ENCODE results near the gene CDK17.
"Not testable (repeated sequence)": the region's sequence is repeated elsewhere in the genome, so short reads cannot be mapped to it uniquely, and the experiment has no call there.

CDK17 gene

GRCh38 chr12:96350982-96351381 lies 49.3 kb downstream of the CDK17 start:
- DNase-seq = no peak

DNA sequence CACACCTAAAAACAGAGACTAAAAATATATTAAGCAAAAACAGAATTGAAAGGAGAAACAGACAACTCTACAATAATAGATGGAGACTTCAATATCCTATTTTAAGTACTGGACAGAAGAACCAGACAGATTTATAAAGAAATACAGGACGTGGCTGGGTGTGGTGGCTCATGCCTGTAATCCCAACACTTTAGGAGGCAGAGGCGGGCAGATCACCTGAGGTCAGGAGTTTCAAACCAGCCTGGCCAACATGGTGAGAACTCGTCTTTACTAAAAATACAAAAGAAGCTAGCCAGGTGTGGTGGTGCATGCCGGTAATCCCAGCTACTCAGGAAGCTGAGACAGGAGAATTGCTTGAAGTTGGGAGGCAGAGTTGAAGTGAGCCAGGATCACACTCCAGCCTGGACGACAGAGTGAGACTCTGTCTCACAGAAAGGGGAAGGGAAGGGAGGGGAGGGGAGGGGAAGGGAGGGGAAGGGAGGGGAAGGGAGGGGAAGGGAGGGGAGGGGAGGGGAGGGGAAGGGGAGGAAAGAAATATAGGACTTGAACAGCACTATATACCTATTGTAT lies 53.0 kb downstream of the CDK17 start:
- DNase-seq = no peak

DNA sequence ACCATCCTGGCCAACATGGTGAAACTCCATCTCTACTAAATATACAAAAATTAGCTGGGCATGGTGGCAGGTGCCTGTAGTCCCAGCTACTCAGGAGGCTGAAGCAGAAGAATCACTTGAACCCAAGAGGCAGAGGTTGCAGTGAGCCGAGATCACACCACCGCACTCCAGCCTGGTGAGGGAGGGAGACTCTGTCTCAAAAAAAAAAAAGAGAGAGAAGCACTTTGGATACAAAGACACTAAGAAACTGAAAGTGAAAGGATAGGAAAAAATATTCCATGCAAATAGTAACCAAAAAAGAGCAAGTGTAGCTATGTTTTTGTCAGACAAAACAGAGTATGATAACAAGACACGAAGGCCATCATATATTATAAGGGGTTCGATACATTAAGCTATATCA lies 53.5 kb downstream of the CDK17 start:
- not testable (repeated sequence) for DNase-seq

GRCh38 chr12:96344124-96344695 lies 56.0 kb downstream of the CDK17 start:
- DNase-seq = no peak

DNA sequence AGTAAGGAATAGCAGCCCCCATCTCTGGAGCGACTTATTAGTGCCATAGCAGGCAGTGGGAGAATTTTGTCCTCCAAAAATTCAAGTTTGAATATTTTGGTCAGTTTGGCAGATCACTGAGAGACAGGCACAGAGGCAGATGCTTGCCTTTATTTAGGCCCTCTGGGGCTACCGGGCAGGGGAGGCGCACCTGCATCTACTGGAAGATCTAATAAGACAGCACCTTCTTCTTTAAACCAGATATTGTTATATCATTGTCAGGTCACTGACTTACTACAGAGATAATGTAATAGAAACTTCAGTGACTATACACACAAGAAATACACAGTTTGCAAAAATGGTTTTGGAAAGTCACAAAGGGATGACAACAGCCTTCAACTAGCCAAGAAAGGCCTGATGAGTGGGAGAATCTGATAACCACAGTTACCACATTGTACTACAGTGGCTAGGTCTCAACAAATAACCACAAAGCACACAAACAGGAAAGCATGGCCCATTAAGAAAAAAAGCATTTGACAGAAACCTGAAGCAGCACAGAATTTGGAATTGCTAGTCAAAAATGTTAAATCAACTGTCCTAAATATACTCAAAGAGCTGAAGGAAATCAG lies 56.8 kb downstream of the CDK17 start:
- no peak for DNase-seq

DNA sequence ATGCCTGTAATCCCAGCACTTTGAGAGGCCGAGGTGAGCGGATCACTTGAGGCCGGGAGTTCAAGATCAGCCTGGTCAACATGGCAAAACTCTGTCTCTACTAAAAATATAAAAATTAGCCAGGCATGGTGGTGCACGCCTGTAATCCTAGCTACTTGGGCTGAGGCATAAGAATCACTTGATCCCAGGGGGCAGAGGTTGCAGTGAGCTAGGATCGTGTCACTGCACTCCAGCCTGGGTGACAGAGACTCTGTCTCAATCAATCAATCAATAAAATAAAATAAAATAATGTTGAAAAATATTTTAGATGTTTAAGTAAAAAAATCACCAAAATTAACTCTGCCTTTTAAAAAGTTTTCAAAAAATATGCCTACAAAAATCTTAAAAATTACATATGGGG lies 60.6 kb downstream of the CDK17 start:
- not testable (repeated sequence) for DNase-seq

GRCh38 chr12:96338852-96339471 lies 61.3 kb downstream of the CDK17 start:
- DNase-seq = no peak

GRCh38 chr12:96337953-96338352 lies 62.3 kb downstream of the CDK17 start:
- no peak for DNase-seq

DNA sequence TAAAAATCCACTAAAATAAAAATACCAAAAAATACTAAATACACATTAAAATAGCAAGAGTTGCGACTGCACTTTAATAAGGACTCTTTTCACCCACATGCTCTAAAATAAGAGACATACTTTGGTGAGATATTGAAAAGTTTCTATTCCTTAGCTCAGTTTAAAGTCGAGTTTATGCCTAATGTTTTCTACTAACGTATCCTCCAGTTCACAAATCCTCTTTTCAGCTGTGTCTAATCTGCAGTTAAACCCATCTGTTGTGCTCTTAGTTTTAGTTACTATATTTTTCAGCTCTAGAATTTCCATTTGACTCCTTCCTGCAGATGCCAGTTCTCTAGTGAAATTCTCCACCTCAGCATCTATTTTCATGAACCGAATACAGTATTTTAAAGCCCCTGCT lies 63.8 kb downstream of the CDK17 start:
- no peak for DNase-seq

GRCh38 chr12:96335270-96335669 lies 65.0 kb downstream of the CDK17 start:
- DNase-seq = no peak

DNA sequence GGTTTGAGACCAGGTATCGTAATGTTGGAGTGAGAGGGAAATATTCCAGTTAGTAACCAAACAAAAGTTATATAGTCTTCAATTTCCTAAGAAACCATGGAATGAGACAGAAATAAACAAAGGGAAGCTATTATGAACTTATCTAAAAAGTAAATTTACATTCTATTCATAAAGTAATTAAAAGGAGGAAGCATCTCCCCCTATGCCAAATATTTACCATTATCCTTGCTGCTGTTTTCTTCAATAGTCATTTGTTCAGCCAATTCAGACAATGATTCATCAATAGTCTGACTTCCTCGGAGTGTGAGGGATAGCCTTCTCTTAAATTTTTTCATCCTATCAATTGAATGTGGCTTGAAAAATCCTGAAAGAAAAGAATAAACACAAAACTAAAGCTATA lies 65.7 kb downstream of the CDK17 start:
- DNase-seq = no peak

- DNase-seq = no peak
Observed at GRCh38 chr12:96329545-96329944, 70.7 kb downstream of the CDK17 start.

GRCh38 chr12:96329018-96329417 lies 71.2 kb downstream of the CDK17 start:
- DNase-seq = no peak

DNA sequence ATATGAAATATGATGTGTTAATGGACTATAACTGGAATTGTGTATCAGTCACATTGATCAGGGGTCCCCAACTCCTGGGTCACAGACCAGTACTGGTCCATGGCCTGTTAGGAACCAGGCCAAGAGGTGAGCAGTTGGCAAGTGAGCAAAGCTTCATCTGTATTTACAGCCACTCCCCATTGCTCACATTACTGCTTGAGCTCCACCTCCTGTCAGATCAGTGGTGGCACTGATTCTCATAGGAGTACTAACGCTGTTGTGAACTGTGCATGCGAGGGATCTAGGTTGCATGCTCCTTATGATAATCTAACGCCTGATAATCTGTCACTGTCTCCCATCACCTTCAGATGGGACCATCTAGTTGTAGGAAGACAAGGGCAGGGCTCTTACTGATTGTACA lies 72.3 kb downstream of the CDK17 start:
- DNase-seq = no peak

DNA sequence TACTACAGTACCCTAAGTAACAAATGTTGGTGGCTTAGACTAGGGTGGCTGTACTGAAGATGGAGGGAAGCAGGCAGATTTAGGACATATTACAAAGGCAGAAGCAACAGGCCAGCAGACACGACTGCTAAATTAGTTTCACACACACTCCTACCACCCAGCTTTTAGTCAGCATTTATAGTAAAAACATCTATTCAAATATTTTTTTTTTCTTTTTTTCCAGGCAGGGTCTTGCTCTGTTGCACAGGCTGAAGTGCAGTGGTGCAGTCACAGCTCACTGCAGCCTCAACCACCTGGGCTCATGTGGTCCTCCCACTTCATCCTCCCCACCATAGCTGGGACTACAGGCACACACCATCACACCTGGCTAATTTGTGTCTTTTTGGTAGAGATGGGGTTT lies 72.9 kb downstream of the CDK17 start:
- no peak for DNase-seq

DNA sequence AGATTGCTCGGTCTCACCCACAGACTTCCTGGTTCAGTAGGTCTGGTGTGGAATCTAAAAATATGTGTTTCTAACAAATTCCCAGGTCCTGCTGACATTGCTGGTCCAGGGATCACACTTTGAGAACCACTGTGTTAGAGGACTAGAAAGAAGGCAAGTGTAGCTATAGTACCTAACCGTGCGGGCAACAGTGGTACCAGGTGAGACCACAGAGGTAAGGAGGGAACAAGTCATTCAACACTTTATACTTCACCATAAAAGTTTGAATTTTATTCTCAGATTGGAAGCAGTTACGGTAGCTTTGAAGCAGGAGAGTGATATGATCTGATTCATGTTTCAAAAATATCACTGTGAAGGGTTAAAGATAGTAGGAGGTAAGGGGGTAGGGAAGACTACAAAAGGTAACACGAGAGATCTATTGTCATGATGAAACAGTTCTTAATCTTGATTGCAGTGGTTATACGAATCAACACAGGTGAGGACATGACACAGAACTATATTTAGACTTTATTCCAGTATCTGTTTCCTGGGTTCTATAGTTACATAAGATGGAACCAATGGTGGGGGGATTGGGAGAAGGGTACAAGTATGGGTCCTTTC lies 73.5 kb downstream of the CDK17 start:
- DNase-seq = no peak

DNA sequence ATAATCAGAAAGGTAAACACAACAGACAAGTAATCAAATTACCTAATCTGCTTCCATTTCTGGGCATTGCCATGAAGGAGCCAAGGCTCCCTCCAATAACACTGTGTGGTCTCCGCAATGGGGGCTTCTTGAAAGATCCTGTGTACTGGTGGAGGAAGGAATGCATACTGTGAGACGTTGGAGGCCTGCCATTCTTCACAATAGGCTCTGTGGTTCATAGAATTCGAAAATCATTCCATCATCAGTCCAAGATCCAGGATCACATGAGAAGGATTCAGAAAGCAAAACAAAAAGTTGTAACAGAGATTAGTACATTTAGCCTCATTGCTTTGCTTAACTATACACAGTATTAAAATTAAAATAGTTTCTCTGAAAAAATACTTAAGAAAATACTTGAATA lies 76.3 kb downstream of the CDK17 start:
- no peak for DNase-seq

DNA sequence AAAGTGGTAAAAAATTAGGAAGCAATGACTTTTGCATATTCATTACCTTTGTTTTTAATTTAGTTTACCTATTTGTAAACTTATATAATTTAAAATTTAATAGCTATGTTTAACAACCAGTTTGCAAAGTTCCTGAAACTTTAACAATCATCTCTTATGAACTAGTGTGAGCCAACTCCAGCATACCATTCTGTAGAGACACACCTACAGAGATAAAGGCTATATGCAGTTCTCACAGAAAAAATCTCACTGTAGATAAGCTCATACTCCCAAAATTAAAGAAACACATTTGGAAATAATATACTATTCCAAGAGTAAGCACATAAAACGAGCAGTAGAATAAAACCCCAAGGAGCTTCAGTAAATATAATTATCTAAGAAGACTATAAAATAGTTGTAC lies 77.5 kb downstream of the CDK17 start:
- DNase-seq = no peak

GRCh38 chr12:96321941-96322340 lies 78.3 kb downstream of the CDK17 start:
- DNase-seq = no peak

DNA sequence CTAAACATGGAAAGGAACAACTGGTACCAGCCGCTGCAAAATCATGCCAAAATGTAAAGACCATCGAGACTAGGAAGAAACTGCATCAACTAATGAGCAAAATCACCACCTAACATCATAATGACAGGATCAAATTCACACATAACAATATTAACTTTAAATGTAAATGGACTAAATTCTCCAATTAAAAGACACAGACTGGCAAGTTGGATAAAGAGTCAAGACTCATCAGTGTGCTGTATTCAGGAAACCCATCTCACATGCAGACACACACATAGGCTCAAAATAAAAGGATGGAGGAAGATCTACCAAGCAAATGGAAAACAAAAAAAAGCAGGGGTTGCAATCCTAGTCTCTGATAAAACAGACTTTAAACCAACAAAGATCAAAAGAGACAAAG lies 82.4 kb downstream of the CDK17 start:
- not testable (repeated sequence) for DNase-seq

GRCh38 chr12:96315741-96316481 lies 84.3 kb downstream of the CDK17 start:
- DNase-seq = not testable (repeated sequence)

GRCh38 chr12:96314723-96315122 lies 85.5 kb downstream of the CDK17 start:
- DNase-seq = no peak

DNA sequence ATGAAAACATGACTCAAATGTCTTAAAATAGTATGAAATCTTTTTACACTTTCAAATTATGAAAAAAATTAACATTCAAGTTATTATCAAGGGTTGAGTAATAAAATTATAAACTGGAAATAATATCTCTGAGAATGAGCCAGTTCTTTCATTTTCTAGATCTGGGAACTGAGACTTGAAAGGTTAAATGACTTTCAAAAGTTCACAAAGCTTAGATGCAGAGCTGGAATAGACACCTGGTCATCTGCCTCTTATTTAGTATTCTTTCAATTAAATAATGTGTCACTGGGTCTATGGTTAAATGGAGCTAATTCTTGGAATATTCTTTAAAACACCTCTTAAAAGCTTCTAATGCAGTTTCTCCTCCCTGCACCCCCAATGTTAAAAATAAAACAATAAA lies 86.6 kb downstream of the CDK17 start:
- no peak for DNase-seq

Measured in activated CD4-positive, CD25-positive, alpha-beta regulatory T cell treated with anti-CD3 and anti-CD28 coated beads, Interleukin-2, amount 50 U/mL, for 72 hours (primary cell).